ENCODE results near the gene GPI.
"Not testable (repeated sequence)": the region's sequence is repeated elsewhere in the genome, so short reads cannot be mapped to it uniquely, and the experiment has no call there.

The GPI gene

GRCh38 chr19:34380639-34381241 lies 15.7 kb downstream of the GPI start:
- Histone ChIP-seq H3K9ac (no peak overlapping the region), H3K36me3 (peaks cover 98 to 100% (median 99%) of the 10 kb centered on the region in 11 experiments), H3K4me1 (no peaks in the 10 kb centered on the region), H3K27me3 (no peaks in the 10 kb centered on the region), H3K4me3 (no peak overlapping the region), H3K4me2 (no peak overlapping the region), H3K27ac (no peak overlapping the region), H4K20me1 (peaks cover 15 to 100% (median 71%) of the 10 kb centered on the region in 11 experiments; a peak in 20 of 22 replicates), H3K9me3 (replicated peaks in 1 of 11) (no peaks in the 10 kb centered on the region)
- TF ChIP-seq Cebpa-rat (IDR thresholded peaks at IDR 0.05): no peak

- peaks cover 98 to 100% (median 99%) of the 10 kb centered on the region in 11 experiments for H3K36me3 ChIP-seq
- no peaks in the 10 kb centered on the region for H3K4me1 ChIP-seq
- H3K27me3 ChIP-seq: no peaks in the 10 kb centered on the region
- no peak overlapping the region for H3K4me3 ChIP-seq
- no peak overlapping the region for H3K4me2 ChIP-seq
- peaks cover 11 to 100% (median 70%) of the 10 kb centered on the region in 11 experiments; a peak in 20 of 22 replicates for H4K20me1 ChIP-seq
- no peak for TF ChIP-seq Cebpa-rat (IDR thresholded peaks at IDR 0.05)
- H3K27ac ChIP-seq: no peak overlapping the region
- H3K9me3 ChIP-seq (replicated peaks in 1 of 11): no peaks in the 10 kb centered on the region
- H3K9ac ChIP-seq: no peak overlapping the region
Observed at GRCh38 chr19:34381399-34382251, 16.6 kb downstream of the GPI start.

- H3K9me3 ChIP-seq (replicated peaks in 1 of 11): no peaks in the 10 kb centered on the region
- H3K9ac ChIP-seq: no peak overlapping the region
- H4K20me1 ChIP-seq: peaks cover 12 to 100% (median 67%) of the 10 kb centered on the region in 11 experiments; a peak in 20 of 22 replicates
- no peak overlapping the region for H3K4me3 ChIP-seq
- no peaks in the 10 kb centered on the region for H3K4me1 ChIP-seq
- H3K36me3 ChIP-seq: peaks cover 99 to 100% (median 100%) of the 10 kb centered on the region in 11 experiments
- H3K27ac ChIP-seq: no peak overlapping the region
- no peak overlapping the region for H3K4me2 ChIP-seq
- TF ChIP-seq Cebpa-rat (IDR thresholded peaks at IDR 0.05): no peak
- no peaks in the 10 kb centered on the region for H3K27me3 ChIP-seq
Observed at GRCh38 chr19:34382471-34382870, 17.5 kb downstream of the GPI start.

- no peak overlapping the region for H3K27ac ChIP-seq
- no peaks in the 10 kb centered on the region for H3K9me3 ChIP-seq (replicated peaks in 1 of 11)
- H3K36me3 ChIP-seq: peaks cover 99 to 100% (median 100%) of the 10 kb centered on the region in 11 experiments
- no peak overlapping the region for H3K4me2 ChIP-seq
- no peak overlapping the region for H3K9ac ChIP-seq
- H3K4me3 ChIP-seq: no peak overlapping the region
- no peaks in the 10 kb centered on the region for H3K27me3 ChIP-seq
- TF ChIP-seq Cebpa-rat (IDR thresholded peaks at IDR 0.05): no peak
- H3K4me1 ChIP-seq: no peaks in the 10 kb centered on the region
- H4K20me1 ChIP-seq: peaks cover 16 to 100% (median 67%) of the 10 kb centered on the region in 11 experiments; a peak in 20 of 22 replicates
Observed at GRCh38 chr19:34383599-34383998, 18.6 kb downstream of the GPI start.

GRCh38 chr19:34386645-34387445 lies 21.8 kb downstream of the GPI start:
- Histone ChIP-seq H3K27ac (no peak overlapping the region), H3K9ac (no peak overlapping the region), H4K20me1 (peaks cover 10 to 100% (median 80%) of the 10 kb centered on the region in 11 experiments; a peak in 20 of 22 replicates), H3K4me2 (no peak overlapping the region), H3K9me3 (replicated peaks in 1 of 11) (no peaks in the 10 kb centered on the region), H3K36me3 (peaks cover 99 to 100% (median 100%) of the 10 kb centered on the region in 11 experiments), H3K27me3 (no peaks in the 10 kb centered on the region), H3K4me1 (no peaks in the 10 kb centered on the region), H3K4me3 (no peak overlapping the region)
- TF ChIP-seq Cebpa-rat (IDR thresholded peaks at IDR 0.05): no peak

GRCh38 chr19:34387446-34387810 lies 22.4 kb downstream of the GPI start:
- no peaks in the 10 kb centered on the region for H3K9me3 ChIP-seq (replicated peaks in 1 of 11)
- no peak overlapping the region for H3K27ac ChIP-seq
- H3K27me3 ChIP-seq: no peaks in the 10 kb centered on the region
- H3K4me2 ChIP-seq: no peak overlapping the region
- H3K4me1 ChIP-seq: no peaks in the 10 kb centered on the region
- peaks cover 99 to 100% (median 100%) of the 10 kb centered on the region in 11 experiments for H3K36me3 ChIP-seq
- peaks cover 13 to 100% (median 82%) of the 10 kb centered on the region in 11 experiments; a peak in 20 of 22 replicates for H4K20me1 ChIP-seq
- no peak overlapping the region for H3K4me3 ChIP-seq
- no peak overlapping the region for H3K9ac ChIP-seq
- TF ChIP-seq Cebpa-rat (IDR thresholded peaks at IDR 0.05): no peak

- H4K20me1 ChIP-seq: peaks cover 21 to 100% (median 83%) of the 10 kb centered on the region in 11 experiments
- not testable (repeated sequence) for H3K9me3 ChIP-seq (replicated peaks in 1 of 11); H3K4me1 ChIP-seq; H3K9ac ChIP-seq; H3K27ac ChIP-seq; H3K4me2 ChIP-seq; H3K4me3 ChIP-seq; H3K27me3 ChIP-seq
- peaks cover 99 to 100% (median 100%) of the 10 kb centered on the region in 11 experiments for H3K36me3 ChIP-seq
Observed at GRCh38 chr19:34388745-34389144, 23.7 kb downstream of the GPI start.

GRCh38 chr19:34391813-34392212 lies 26.8 kb downstream of the GPI start:
- no peaks in the 10 kb centered on the region for H3K4me1 ChIP-seq
- H3K27ac ChIP-seq: no peak overlapping the region
- H3K9ac ChIP-seq: no peak overlapping the region
- H3K27me3 ChIP-seq: no peaks in the 10 kb centered on the region
- TF ChIP-seq Cebpa-rat (IDR thresholded peaks at IDR 0.05): no peak
- peaks cover 21 to 99% (median 94%) of the 10 kb centered on the region in 11 experiments; a peak in 21 of 22 replicates for H4K20me1 ChIP-seq
- peaks cover 99 to 100% (median 100%) of the 10 kb centered on the region in 11 experiments for H3K36me3 ChIP-seq
- H3K9me3 ChIP-seq (replicated peaks in 1 of 11): no peaks in the 10 kb centered on the region
- no peak overlapping the region for H3K4me2 ChIP-seq
- H3K4me3 ChIP-seq: no peak overlapping the region

GRCh38 chr19:34393031-34393430 lies 28.0 kb downstream of the GPI start:
- Histone ChIP-seq H3K4me3 (no peak overlapping the region), H3K9ac (no peak overlapping the region), H3K36me3 (peaks cover 99 to 100% (median 100%) of the 10 kb centered on the region in 11 experiments), H3K4me2 (no peak overlapping the region), H4K20me1 (peaks cover 16 to 99% (median 94%) of the 10 kb centered on the region in 11 experiments; a peak in 20 of 22 replicates), H3K4me1 (no peaks in the 10 kb centered on the region), H3K27me3 (no peaks in the 10 kb centered on the region), H3K27ac (no peak overlapping the region), H3K9me3 (replicated peaks in 1 of 11) (no peaks in the 10 kb centered on the region)
- no peak for TF ChIP-seq Cebpa-rat (IDR thresholded peaks at IDR 0.05)
